Thyroid gland (tissue), 4 donors: ENCODE measurements around the gene SLC28A1. TPM values are rescaled to one million over a fixed set of nuclear protein-coding genes. Genes with fewer than 3 reads are reported as not detected.

Source experiments
- DNase-seq, 2 donors: peaks; one replicate each; pipeline ENCODE4 v3.0.0-alpha.2; 2019
- H3K27ac ChIP-seq, 3 donors: fragments of 200-600 bp; sonication (generic); 1 replicate in 2 of 3; 2 replicates in 1 of 3; pipeline ENCODE4 v1.5.1; 2016 to 2019; ENCODE audit warnings: mild to moderate bottlenecking in 1 of 3, moderate library complexity in 1 of 3
- H3K27me3 ChIP-seq: fragments of 200-600 bp; sonication (generic); one replicate; pipeline ENCODE4 v1.5.1; 2019
- H3K36me3 ChIP-seq, 2 donors: fragments of 200-600 bp; sonication (generic); one replicate each; pipeline ENCODE4 v1.5.1; 2016 to 2019
- H3K4me1 ChIP-seq, 2 donors: fragments of 200-600 bp; sonication (generic); one replicate each; pipeline ENCODE4 v1.5.1; 2017 to 2019
- H3K4me3 ChIP-seq, 3 donors: fragments of 200-600 bp; sonication (generic); replicated peaks in 1 of 3; 1 replicate in 2 of 3; 2 replicates in 1 of 3; pipeline ENCODE4 v1.5.1; 2016; ENCODE audit warnings: mild to moderate bottlenecking in 1 of 3
- H3K9me3 ChIP-seq: fragments of 200-600 bp; sonication (generic); one replicate; pipeline ENCODE4 v1.5.1; 2017
- CTCF ChIP-seq, 6 experiments: fragments of 200-600 bp in 3 of 6; fragments of 450-650 bp in 3 of 6; sonication (generic) in 3 of 6; IDR thresholded peaks; one replicate each; pipeline ENCODE4 v1.5.1; 2016 to 2019; ENCODE audit warnings: antibody characterized with exemption in 6 of 6, mild to moderate bottlenecking in 2 of 6, inconsistent platforms in 1 of 6, moderate library complexity in 1 of 6
- POLR2A ChIP-seq, 2 donors: fragments of 450-650 bp; IDR thresholded peaks; one replicate each; pipeline ENCODE4 v1.6.1; 2017; ENCODE audit warnings: antibody characterized with exemption in 2 of 2, mild to moderate bottlenecking in 2 of 2, moderate library complexity in 1 of 2
- WGBS, 2 donors: methylation state at CpG; one replicate each; pipeline ENCODE4 v1.1.5; 2017; 5-methylcytosine and 5-hydroxymethylcytosine counted together
- intact Hi-C: fragments of 100-400 bp; cut with DNase I; formaldehyde crosslinking; loops from one replicate; pipeline ENCODE4 v1.15.1; 2023
- total RNA-seq, 4 donors: library from RNA; depleted of rRNA; stranded (reverse); fragments of >200 nt; gene quantifications; one replicate each; pipeline ENCODE4 v1.2.3, GENCODE V29; 2016

The SLC28A1 gene
- total RNA-seq, 4 donors from 2014 or later: not detected

- DNase-seq: no peak
- H3K27ac ChIP-seq: no peak overlapping the region
- no peaks in the 10 kb centered on the region for H3K27me3 ChIP-seq
- intact Hi-C loops: loop anchor here (10.0 kb wide), 1 partner anchor 55 kb away; no protein-coding TSS in a partner anchor
- no peaks in the 10 kb centered on the region for H3K9me3 ChIP-seq
- peaks cover 12 to 24% of the 10 kb centered on the region in 2 donors for H3K4me1 ChIP-seq
- no peaks in the 10 kb centered on the region for H3K36me3 ChIP-seq
- TF ChIP-seq POLR2A (IDR thresholded peaks at IDR 0.05) (no peak), CTCF (IDR thresholded peaks at IDR 0.05) (no peak)
- no peak overlapping the region for H3K4me3 ChIP-seq
- whole genome bisulfite sequencing, 2 donors: 95 to 97% methylated on average over 23 of the region's 23 CpGs
Measured at GRCh38 chr15:84839714-84840113, 44.7 kb upstream of the SLC28A1 start.

DNA sequence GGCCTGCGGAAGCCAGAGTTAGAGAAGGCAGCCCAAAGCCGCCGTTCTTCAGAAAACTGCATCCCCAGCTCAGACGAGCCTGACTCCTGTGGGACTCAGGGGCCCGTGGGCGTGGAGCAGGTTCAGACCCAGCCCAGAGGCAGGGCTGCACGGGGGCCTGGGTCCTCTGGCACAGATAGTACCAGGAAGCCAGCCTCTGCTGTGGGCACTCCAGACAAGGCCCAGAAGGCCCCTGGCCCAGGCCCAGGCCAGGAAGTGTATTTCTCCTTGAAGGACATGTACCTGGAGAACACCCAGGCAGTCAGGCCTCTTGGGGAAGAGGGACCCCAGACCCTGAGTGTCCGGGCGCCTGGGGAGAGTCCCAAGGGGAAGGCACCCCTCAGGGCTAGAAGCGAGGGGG is 44.2 kb upstream of the SLC28A1 start:
- H3K36me3 ChIP-seq: no peaks in the 10 kb centered on the region
- no peak for TF ChIP-seq CTCF (IDR thresholded peaks at IDR 0.05)
- no peak for TF ChIP-seq POLR2A (IDR thresholded peaks at IDR 0.05)

GRCh38 chr15:84840741-84841429 is 43.6 kb upstream of the SLC28A1 start:
- H3K27ac ChIP-seq: peak overlapping the region in 2 of 3 donors; percentile 66 to 79
- TF ChIP-seq POLR2A (IDR thresholded peaks at IDR 0.05): no peak
- TF ChIP-seq CTCF (IDR thresholded peaks at IDR 0.05): no peak
- no peaks in the 10 kb centered on the region for H3K27me3 ChIP-seq
- H3K9me3 ChIP-seq: no peaks in the 10 kb centered on the region
- peak; percentile 40 to 56 for DNase-seq
- no peaks in the 10 kb centered on the region for H3K36me3 ChIP-seq
- H3K4me3 ChIP-seq: no peak overlapping the region
- peaks cover 12 to 24% of the 10 kb centered on the region in 2 donors for H3K4me1 ChIP-seq
- WGBS, 2 donors: 53 to 89% methylated on average over 8 to 12 of the region's 12 CpGs
- intact Hi-C loops: loop anchor here (10.0 kb wide), 1 partner anchor 56 kb away; no protein-coding TSS in a partner anchor

More for the DNA sequence above, 44.2 kb upstream of the SLC28A1 start:
- H3K9me3 ChIP-seq: no peaks in the 10 kb centered on the region
- WGBS, 2 donors: 82 to 93% methylated on average over 8 to 9 of the region's 10 CpGs
- intact Hi-C loops: loop anchor here (10.0 kb wide), 1 partner anchor 55 kb away; no protein-coding TSS in a partner anchor
- H3K27me3 ChIP-seq: no peaks in the 10 kb centered on the region
- H3K4me3 ChIP-seq: no peak overlapping the region
- peaks cover 12 to 24% of the 10 kb centered on the region in 2 donors for H3K4me1 ChIP-seq
- no peak for DNase-seq
- peak overlapping the region in 2 of 3 donors; percentile 66 to 79 for H3K27ac ChIP-seq

DNA sequence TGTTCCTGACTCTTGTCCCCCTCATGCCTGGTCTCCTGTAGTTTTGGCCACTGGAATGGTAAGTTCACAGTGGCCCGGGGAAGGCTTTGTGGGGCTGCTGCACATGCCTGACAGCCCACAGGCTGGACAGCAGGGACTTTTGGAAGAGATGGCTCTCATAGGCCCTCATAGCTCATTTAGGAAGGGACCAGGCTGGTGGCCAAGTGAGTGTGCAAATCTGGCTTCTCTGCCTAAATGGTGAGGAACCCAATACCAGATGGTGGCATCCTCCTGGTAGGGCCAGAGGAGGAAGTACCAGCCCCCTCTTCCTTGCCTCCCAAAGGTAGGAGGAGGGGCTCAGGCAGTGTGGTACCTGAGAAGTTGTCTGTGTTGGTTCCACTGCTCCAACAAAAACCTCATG is 41.7 kb upstream of the SLC28A1 start:
- DNase-seq: peak; percentile 16 to 30
- Histone ChIP-seq H3K4me3 (no peak overlapping the region), H3K36me3 (no peaks in the 10 kb centered on the region), H3K4me1 (peaks cover 12 to 24% of the 10 kb centered on the region in 2 donors), H3K27ac (no peak overlapping the region), H3K9me3 (no peaks in the 10 kb centered on the region), H3K27me3 (no peaks in the 10 kb centered on the region)
- 38 to 50% methylated on average over 1 of the region's 1 CpG for whole genome bisulfite sequencing, 2 donors
- TF ChIP-seq CTCF (IDR thresholded peaks at IDR 0.05) (no peak), POLR2A (IDR thresholded peaks at IDR 0.05) (no peak)
- intact Hi-C loops: loop anchor here (10.0 kb wide), 1 partner anchor 58 kb away; no protein-coding TSS in a partner anchor

DNA sequence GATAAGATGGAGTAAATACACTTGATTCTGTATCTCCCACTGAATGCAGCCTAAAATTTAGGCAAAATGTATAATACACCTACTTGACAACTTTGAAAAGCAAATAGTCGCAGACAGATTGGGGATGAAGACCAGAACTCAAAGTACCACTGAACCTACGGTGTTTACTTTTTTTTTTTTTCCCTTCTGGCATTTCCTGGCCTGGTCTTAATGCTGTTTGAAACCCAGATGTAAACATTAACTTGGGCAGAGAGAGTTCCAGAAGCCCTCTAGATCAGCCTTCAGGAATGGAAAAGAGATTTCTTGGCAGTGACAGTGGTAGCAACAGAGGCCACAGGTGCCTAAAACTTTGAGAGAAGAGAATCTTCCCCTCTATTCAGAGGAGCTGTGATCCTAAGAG is 39.5 kb upstream of the SLC28A1 start:
- H3K4me3 ChIP-seq: no peak overlapping the region
- intact Hi-C loops: loop anchor here (10.0 kb wide), 1 partner anchor 60 kb away; no protein-coding TSS in a partner anchor
- H3K4me1 ChIP-seq: peaks cover 12 to 24% of the 10 kb centered on the region in 2 donors
- H3K9me3 ChIP-seq: no peaks in the 10 kb centered on the region
- no peaks in the 10 kb centered on the region for H3K27me3 ChIP-seq
- TF ChIP-seq CTCF (IDR thresholded peaks at IDR 0.05) (no peak), POLR2A (IDR thresholded peaks at IDR 0.05) (no peak)
- DNase-seq: no peak
- H3K27ac ChIP-seq: no peak overlapping the region
- 87 to 91% methylated on average over 2 of the region's 2 CpGs for WGBS, 2 donors
- H3K36me3 ChIP-seq: no peaks in the 10 kb centered on the region
